ENCODE measurements around the gene HCN4. TPM values are rescaled to one million over a fixed set of nuclear protein-coding genes. Genes with fewer than 3 reads are reported as not detected.

The HCN4 gene
- total RNA-seq, 2 donors from 2014 or later: 0.82 to 3.1 TPM

- H3K36me3 ChIP-seq (ENCODE audit: control insufficient read depth, insufficient read depth, low read length): no peaks in the 10 kb centered on the region
- H3K36me3 Mint-ChIP-seq (ENCODE audit: low read depth): no peaks in the 10 kb centered on the region
- H3K27ac ChIP-seq (ENCODE audit: low read depth, low read length): no peak overlapping the region
- no peak overlapping the region for H3K9ac ChIP-seq (ENCODE audit: extremely low read depth, low read length, poor library complexity, severe bottlenecking)
- no peaks in the 10 kb centered on the region for H3K9me3 Mint-ChIP-seq
- no peak for DNase-seq
- peaks cover 13% of the 10 kb centered on the region for H3K4me1 Mint-ChIP-seq
- H3K4me3 ChIP-seq (ENCODE audit: low read length): no peak overlapping the region
- no peak overlapping the region for H3K27ac Mint-ChIP-seq
- H3K4me3 Mint-ChIP-seq: no peak overlapping the region
- H3K27me3 Mint-ChIP-seq (ENCODE audit: insufficient read depth): no peaks in the 10 kb centered on the region
- peaks cover 4% of the 10 kb centered on the region for H3K4me1 ChIP-seq (ENCODE audit: control insufficient read depth, insufficient read depth, low read length)
- TF ChIP-seq, protein P1, sequence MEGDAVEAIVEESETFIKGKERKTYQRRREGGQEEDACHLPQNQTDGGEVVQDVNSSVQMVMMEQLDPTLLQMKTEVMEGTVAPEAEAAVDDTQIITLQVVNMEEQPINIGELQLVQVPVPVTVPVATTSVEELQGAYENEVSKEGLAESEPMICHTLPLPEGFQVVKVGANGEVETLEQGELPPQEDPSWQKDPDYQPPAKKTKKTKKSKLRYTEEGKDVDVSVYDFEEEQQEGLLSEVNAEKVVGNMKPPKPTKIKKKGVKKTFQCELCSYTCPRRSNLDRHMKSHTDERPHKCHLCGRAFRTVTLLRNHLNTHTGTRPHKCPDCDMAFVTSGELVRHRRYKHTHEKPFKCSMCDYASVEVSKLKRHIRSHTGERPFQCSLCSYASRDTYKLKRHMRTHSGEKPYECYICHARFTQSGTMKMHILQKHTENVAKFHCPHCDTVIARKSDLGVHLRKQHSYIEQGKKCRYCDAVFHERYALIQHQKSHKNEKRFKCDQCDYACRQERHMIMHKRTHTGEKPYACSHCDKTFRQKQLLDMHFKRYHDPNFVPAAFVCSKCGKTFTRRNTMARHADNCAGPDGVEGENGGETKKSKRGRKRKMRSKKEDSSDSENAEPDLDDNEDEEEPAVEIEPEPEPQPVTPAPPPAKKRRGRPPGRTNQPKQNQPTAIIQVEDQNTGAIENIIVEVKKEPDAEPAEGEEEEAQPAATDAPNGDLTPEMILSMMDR (conservative IDR thresholded peaks at IDR 0.05): no peak
- no peaks in the 10 kb centered on the region for H3K27me3 ChIP-seq (ENCODE audit: control insufficient read depth, insufficient read depth, low read length, poor library complexity, severe bottlenecking)
- H3K9me3 ChIP-seq (ENCODE audit: control insufficient read depth, low read length): no peaks in the 10 kb centered on the region
These were observed 26.0 kb upstream of the HCN4 start for GRCh38 chr15:73394782-73395181.

DNA sequence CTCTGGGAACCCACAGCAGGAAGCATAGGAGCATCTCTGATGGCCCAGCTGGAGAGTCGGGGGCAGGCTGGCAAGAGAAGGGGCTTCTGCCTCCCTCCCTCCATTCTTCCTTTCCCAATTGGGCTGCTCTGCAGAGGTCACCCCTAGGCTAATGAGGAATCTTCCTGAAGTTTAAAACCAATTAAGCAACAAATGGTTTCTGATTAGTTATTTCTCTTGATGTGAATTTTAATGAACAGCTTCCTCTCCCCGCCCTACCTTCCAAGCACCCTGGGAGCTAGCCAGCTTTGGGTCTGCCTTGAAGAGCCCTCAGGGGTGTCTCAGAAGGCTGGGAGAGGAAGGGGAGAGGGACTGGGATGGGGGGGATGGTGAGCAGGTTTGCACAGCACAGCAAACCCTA lies 24.6 kb upstream of the HCN4 start:
- 100% methylated on average over 2 of the region's 2 CpGs; no CpG with 5 or more reads in 1 of the 2 experiments for WGBS, 2 experiments (ENCODE audit: insufficient coverage in 1 of 2, insufficient read length in 1 of 2)
- Mint-ChIP-seq H3K27me3 (ENCODE audit: insufficient read depth) (no peaks in the 10 kb centered on the region), H3K4me3 (no peak overlapping the region), H3K36me3 (ENCODE audit: low read depth) (no peaks in the 10 kb centered on the region), H3K9me3 (no peaks in the 10 kb centered on the region), H3K27ac (no peak overlapping the region), H3K4me1 (peaks cover 22% of the 10 kb centered on the region)
- Histone ChIP-seq H3K27me3 (ENCODE audit: control insufficient read depth, insufficient read depth, low read length, poor library complexity, severe bottlenecking) (no peaks in the 10 kb centered on the region), H3K4me3 (ENCODE audit: low read length) (no peak overlapping the region), H3K4me1 (ENCODE audit: control insufficient read depth, insufficient read depth, low read length) (peaks cover 6% of the 10 kb centered on the region), H3K9me3 (ENCODE audit: control insufficient read depth, low read length) (no peaks in the 10 kb centered on the region), H3K9ac (ENCODE audit: extremely low read depth, low read length, poor library complexity, severe bottlenecking) (no peak overlapping the region), H3K36me3 (ENCODE audit: control insufficient read depth, insufficient read depth, low read length) (no peaks in the 10 kb centered on the region), H3K27ac (ENCODE audit: low read depth, low read length) (no peak overlapping the region)
- TF ChIP-seq, protein P1 (conservative IDR thresholded peaks at IDR 0.05): no peak
- DNase-seq: no peak

DNA sequence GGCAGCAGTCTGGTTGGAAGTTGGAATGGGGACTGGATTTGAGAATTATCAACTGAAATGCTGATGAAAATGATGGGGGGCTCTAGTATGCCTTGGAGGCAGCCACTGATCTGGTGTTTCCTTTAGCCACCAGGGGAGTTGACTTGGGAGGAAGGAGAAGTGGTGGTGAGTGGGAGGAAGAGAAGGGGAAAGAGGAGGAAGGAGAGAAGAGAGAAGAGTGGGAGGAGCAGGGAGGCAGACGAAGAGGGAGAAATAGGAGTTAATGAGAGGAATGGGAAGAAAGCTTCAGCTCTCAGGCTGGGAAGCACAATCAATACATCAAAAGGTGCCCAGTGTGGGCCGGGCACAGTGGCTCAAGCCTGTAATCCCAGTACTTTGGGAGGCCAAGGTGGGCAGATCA lies 23.3 kb upstream of the HCN4 start:
- H3K9me3 Mint-ChIP-seq: no peaks in the 10 kb centered on the region
- DNase-seq: no peak
- WGBS, 2 experiments (ENCODE audit: insufficient coverage in 1 of 2, insufficient read length in 1 of 2): 83 to 88% methylated on average over 1 to 2 of the region's 2 CpGs
- H3K27ac Mint-ChIP-seq: no peak overlapping the region
- TF ChIP-seq, protein P1 (conservative IDR thresholded peaks at IDR 0.05): no peak
- H3K9me3 ChIP-seq (ENCODE audit: control insufficient read depth, low read length): no peaks in the 10 kb centered on the region
- H3K27ac ChIP-seq (ENCODE audit: low read depth, low read length): no peak overlapping the region
- no peaks in the 10 kb centered on the region for H3K27me3 Mint-ChIP-seq (ENCODE audit: insufficient read depth)
- H3K4me1 ChIP-seq (ENCODE audit: control insufficient read depth, insufficient read depth, low read length): peaks cover 6% of the 10 kb centered on the region
- no peaks in the 10 kb centered on the region for H3K36me3 ChIP-seq (ENCODE audit: control insufficient read depth, insufficient read depth, low read length)
- no peaks in the 10 kb centered on the region for H3K36me3 Mint-ChIP-seq (ENCODE audit: low read depth)
- no peak overlapping the region for H3K9ac ChIP-seq (ENCODE audit: extremely low read depth, low read length, poor library complexity, severe bottlenecking)
- no peak overlapping the region for H3K4me3 ChIP-seq (ENCODE audit: low read length)
- H3K4me1 Mint-ChIP-seq: peaks cover 33% of the 10 kb centered on the region
- H3K27me3 ChIP-seq (ENCODE audit: control insufficient read depth, insufficient read depth, low read length, poor library complexity, severe bottlenecking): no peaks in the 10 kb centered on the region
- H3K4me3 Mint-ChIP-seq: no peak overlapping the region
